Measurements from ENCODE around the gene MRPL53. TPM values are rescaled to one million over a fixed set of nuclear protein-coding genes. Genes with fewer than 3 reads are reported as not detected.

Gene MRPL53
- total and polyA plus RNA-seq, 9 of the 15 experiments (the other 6 are each of a cell fraction or from before 2014, with no cell fraction given) = 11.5 to 87.9 (median 41.1) TPM

DNA sequence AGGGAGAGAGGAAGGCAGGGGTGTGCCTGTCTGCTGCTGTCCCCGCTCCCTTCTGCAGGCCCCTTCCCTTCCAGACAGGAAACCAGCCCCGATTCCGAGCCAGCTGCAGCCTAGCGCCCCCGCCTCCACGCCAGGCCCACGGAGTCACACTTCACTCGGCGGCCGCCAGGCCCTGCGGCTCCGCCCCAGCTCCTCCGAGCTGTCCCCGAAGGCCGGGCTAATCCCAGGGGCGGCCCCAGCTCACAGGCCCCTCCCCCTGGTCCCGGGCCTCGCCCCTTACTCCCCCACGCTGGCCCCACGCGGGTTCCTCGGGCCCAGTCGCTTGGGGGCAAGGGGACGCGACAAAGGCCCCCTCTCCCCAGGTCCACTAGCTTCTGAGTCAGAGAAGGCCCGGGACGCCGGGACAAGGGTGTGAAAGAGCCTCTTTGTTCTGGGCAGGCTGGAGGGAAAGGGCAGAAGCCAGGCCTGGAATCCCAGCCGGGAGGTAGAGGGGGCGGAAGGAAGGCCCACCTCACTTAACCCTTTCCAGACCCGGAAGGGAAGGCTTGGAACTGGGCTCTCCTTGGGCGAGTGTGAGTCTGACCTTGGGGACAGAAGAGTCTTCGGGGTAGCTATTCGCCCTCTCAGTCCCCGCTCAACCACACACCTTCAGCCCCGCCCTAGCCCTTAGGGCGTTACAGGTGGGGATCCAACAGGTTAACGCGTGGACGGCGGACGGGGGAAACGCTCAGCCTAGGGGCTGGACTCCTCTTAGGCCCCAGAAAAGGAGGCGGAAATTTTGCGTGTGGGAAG is 31.9 kb downstream of the MRPL53 start:
- ATAC-seq (peak; percentile 100), DNase-seq (ENCODE audit: extremely low read depth in 1 of 4, low spot score in 3 of 4) (peak; percentile 92 to 99 (median 98)), FAIRE-seq (peak; percentile 87)
- peak overlapping the region; percentile 41 for H3K4me3 ChIP-seq
- H4K20me1 ChIP-seq (replicated peaks; ENCODE audit: control insufficient read depth, insufficient read depth, low read length) = no peaks in the 10 kb centered on the region
- WGBS (ENCODE audit: insufficient coverage, low coverage, missing lambda C conversion rate) = 36% methylated on average over 37 of the region's 45 CpGs
- H2AFZ ChIP-seq (ENCODE audit: low read depth, low read length) = peak overlapping the region; percentile 98
- H3K9me3 ChIP-seq (replicated peaks; ENCODE audit: control insufficient read depth, insufficient read depth, low read depth, low read length) = no peaks in the 10 kb centered on the region
- no peaks in the 10 kb centered on the region for H3K36me3 ChIP-seq (ENCODE audit: control insufficient read depth, insufficient read depth, low read length)
- H3K9ac ChIP-seq (ENCODE audit: insufficient read depth in 1 of 2, low read depth in 2 of 2, low read length in 2 of 2) = peak overlapping the region; percentile 65 to 94
- BruUV-seq (replicated peaks) = TSS peak; percentile 79
- no peaks in the 10 kb centered on the region for H3K27me3 ChIP-seq (ENCODE audit: control insufficient read depth in 2 of 2, insufficient read depth in 2 of 2, low read length in 2 of 2)
- CTCF ChIA-PET (ENCODE audit: low intra/inter-chr PET ratio) = no interaction called here
- no peaks in the 10 kb centered on the region for H3K9me1 ChIP-seq (ENCODE audit: control insufficient read depth, insufficient read depth, low read length)
- no peaks in the 10 kb centered on the region for H3K79me2 ChIP-seq (ENCODE audit: control insufficient read depth, insufficient read depth, low read length)
- in situ Hi-C loops (cut with MboI) (no loop called here), intact Hi-C loops (cut with micrococcal nuclease) (no loop called here)
- peaks cover 22 to 45% of the 10 kb centered on the region in 2 experiments; a peak in 4 of 5 replicates for H3K4me1 ChIP-seq (replicated peaks in 1 of 2; ENCODE audit: control insufficient read depth in 2 of 2, insufficient read depth in 2 of 2, low read length in 2 of 2)
- H3K4me2 ChIP-seq (ENCODE audit: insufficient read depth, low read length) = peak overlapping the region; percentile 87
- peak overlapping the region; percentile 71 for H3K27ac ChIP-seq (ENCODE audit: extremely low read depth, low read depth, low read length)
- POLR2A ChIA-PET = interaction anchor here (0.5 to 1.7 kb wide), 8 partner anchors 9 to 614 kb away, joined by 3 to 9 read pairs (median 4); partner anchors contain the start of gene INO80B
- TF ChIP-seq ZBTB40 (IDR thresholded peaks at IDR 0.05) (peak; percentile 69; the same call in 1 of the 2 replicates), ZBTB40 (CRISPR knock-in tag; IDR thresholded peaks at IDR 0.05) (no peak), CBFA2T3 (IDR thresholded peaks at IDR 0.05) (no peak), ZNF311 (CRISPR knock-in tag; IDR thresholded peaks at IDR 0.05) (no peak), WHSC1 (IDR thresholded peaks at IDR 0.05; ENCODE audit: low read length) (no peak), ZNF3 (CRISPR knock-in tag; IDR thresholded peaks at IDR 0.05) (no peak), ATF7 (IDR thresholded peaks at IDR 0.05) (peak; percentile 36), ESRRB (CRISPR knock-in tag; IDR thresholded peaks at IDR 0.05; ENCODE audit: borderline replicate concordance) (no peak), ZNF75A (CRISPR knock-in tag; IDR thresholded peaks at IDR 0.05) (no peak), BCOR (IDR thresholded peaks at IDR 0.05) (0 out of 2 replicates have a peak, but pooled peaks have one; percentile 7)
- TF ChIP-seq, protein P1, sequence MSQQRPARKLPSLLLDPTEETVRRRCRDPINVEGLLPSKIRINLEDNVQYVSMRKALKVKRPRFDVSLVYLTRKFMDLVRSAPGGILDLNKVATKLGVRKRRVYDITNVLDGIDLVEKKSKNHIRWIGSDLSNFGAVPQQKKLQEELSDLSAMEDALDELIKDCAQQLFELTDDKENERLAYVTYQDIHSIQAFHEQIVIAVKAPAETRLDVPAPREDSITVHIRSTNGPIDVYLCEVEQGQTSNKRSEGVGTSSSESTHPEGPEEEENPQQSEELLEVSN (IDR thresholded peaks at IDR 0.05; ENCODE audit: borderline replicate concordance in 1 of 2, extremely low read depth in 1 of 2, insufficient read depth in 1 of 2, insufficient read length in 1 of 2, low read depth in 1 of 2, low read length in 1 of 2, poor library complexity in 1 of 2, severe bottlenecking in 1 of 2) = peak; percentile 39 to 61
